NCI-H146 treated with DMSO at 0.1 percent for 48 hours (cell line): Measurements from ENCODE around the gene STUB1.

ENCODE experiments used
- DNase-seq: peaks from one replicate; lab custom pipeline; 2025; ENCODE audit not compliant: unreplicated experiment; lab: John Stamatoyannopoulos, UW

The STUB1 gene

DNA sequence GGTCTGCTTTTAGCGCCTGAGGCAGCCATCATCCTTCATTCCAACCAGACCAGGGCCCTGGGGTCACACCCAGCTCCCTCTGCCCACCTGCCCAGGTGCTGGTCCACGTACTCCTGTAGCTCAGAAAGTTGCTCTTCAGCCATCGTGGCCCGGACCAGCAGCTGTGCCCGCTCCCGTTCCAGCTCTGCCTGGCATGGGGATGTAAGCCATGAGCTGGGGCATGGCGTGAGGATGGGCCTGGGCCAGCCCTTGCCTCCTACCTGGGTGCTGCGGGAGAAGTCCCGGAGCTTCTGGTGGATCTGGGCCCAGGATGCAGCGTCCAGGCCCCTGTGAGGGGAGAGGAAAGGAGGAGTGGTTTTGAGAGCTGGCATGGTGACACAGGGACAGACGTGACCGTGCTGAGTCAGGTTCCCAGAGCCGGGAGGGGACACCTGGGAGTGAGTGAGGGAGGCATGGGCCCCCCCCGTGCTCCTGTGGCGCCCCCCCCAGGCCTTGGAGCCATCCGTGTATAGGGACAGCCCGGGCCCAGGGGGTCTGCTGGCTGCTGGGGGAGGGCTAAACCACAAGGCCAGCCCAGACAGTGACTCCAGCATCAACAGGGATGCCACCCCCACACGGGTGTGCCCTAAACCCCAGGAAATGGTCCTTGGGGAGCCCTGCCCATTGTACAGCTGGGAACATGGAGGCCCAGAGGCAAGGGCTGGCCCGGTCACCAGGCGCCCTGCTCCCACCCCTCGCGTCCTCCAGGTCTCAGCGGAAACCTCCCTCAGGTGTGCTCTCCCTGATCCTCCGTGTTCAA, 42.8 kb downstream of the STUB1 start:
- no peak for DNase-seq

DNA sequence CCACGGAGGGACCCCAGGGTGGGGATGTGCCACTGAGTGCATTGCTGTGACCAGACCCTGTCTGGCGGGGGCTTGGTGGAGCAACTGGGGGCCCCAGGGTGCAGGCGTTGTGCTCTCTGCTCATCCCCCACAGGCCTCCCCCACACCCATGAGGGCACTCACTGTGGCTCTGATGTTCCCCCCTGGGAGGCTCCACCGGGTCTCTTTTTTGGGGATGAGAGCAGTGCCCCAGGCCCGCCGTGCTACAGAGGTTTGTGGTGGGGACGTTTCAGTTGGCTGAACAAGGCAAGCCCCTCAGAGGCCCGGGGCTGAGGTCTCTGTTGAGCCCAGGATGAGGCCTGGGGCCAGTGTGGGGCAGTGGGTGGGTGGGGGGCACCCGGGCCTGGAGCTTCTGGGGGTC, 43.5 kb downstream of the STUB1 start:
- no peak for DNase-seq

DNA sequence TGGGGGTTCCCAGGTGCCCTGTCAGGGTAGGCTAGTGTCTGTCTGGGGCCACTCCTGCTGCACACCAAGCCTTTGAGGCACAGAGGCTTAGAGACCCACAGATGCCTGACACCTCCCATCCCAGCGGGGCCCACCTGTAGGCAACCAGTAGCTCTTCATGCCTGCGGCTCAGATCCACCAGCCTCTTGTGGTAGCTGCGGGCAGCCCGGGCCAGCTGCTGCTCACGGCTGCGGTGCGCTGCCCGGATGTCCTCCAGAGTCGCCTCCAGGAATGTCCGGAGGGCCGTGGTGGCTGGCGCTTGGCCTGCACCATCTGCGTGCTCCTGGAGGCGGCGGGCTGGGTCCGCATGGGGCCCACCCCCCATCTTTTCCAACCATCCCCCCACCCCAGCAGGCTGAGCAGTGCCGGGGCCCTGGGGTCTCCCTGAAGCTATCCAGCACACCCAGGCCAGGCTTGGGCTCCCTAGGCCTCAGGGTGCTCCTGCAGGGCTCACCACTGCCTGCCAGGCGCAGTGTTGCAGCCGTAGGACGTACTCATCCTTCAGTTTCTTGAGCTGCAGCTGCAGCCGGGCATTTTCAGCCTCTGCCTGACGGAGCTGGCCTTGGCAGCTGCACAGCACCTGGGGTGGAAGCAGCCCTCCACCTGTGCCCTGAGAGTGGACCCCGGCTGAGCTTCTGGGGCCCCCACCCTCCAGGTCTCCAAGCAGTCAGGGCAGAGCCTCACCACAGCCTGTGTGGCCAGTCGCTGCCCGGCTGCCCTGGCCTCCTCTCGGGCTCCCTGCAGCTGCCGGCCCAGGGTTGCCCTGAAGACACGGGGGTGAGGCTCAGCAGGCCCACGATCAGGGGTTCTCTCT, 44.2 kb downstream of the STUB1 start:
- no peak for DNase-seq

DNA sequence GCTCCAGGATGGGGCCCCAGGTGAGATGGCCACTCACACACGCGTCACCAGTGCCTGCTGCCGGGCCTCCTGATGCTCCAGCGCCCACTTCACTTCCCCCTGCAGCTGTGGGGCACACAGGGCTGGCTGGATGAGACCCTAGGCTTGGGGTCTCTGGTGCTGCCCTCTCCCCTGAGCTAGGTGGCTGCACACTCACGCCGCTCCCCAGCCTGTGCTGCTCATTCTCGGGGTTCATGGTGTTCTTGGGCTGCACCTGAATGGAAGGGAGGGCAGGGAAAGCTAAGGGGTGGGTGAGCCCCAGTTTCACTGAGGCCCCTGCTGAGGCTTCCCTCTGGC, 44.8 kb downstream of the STUB1 start:
- DNase-seq, result no peak

DNA sequence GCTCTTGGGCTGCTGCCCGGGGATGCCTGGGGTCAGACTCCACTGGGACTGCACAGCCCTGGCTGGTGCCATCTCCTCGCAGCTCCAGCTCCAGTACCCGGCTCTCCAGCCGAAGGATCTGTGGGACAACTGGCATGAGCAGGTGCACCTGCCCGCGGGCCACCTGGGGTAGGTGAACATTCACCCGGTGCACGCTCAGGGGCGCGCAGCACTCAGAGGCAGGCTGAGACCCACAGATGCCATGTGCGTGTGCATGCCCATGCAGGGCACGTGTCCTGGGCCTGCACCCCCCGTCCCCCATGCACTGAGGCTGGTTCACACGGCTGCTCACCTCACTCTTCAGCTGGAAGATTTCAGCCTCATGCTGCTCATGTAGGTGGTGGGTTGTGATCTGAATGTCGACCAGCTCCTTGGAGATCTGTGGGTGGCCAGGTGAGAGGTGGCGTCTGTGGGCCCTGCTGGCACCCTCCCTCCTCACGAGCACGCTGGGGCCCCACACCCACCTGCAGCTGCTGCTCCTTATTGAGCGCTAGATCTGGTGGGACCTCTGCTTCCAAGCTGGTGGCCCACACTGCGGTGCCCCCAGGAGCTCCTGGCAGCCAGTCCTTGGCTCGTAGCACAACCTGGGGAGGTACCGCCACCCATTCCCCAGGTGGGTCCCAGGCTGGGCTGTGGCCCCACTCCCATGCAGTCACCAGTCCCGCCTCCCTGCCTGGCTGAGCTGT, 45.4 kb downstream of the STUB1 start:
- no peak for DNase-seq

DNA sequence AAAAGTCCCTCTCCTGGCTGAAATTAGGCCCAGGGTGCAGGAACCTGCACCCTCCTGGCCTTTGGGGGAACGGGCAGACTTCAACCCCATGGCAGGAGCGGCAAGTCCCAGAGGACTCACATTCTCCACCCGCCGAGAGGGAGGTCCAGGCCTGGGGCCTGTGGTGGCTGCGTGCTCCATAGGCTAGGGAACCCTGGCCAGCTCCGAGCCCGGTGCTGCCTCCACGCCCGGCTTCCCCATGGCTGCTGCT, 45.9 kb downstream of the STUB1 start:
- no peak for DNase-seq

DNA sequence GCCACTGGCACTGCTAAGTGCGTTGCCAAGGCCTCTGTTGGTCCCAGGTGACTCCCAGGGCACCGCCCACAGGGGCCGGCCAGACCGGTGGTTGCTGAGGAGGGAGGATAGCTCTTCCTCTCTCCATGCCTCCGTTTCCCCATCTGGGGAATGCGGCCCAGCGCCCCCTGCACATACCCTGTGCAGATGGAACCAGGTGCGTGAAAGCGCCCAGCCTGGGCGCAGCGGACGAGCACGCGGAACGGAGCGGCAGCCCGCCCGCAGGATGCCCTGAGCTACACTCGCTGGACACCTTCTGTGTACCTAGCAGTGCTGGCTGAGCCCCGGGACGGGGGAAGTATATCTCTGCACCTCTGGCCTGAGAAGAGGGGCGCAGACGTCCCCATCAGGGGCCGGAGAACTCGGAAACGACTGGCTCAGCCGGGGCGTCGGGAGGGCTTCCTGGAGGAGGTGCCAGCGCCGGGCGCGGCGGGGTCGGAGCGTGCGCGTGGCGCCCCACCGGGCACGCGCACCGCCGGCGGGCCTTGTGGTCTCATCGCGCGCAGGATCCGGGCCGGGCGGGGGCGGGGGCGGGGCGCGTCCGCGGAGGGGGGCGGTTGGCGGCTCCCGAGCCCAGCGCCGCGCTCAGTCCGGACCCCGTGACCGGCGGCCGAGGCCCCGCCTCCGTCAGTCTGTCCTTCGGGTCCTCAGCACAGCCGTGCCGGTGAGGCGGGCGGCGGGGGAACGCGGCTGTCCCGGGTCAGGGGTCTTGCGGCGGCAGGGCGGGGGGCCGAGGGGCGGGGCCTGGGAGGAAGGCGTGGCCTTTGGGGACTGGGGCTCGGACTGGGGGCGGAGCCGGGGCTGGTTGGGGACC, 46.5 kb downstream of the STUB1 start, which contains the start of the genes CCDC78 and HAGHL:
Gene CCDC78, minus strand, starts transcription at position 6 of the 853 bp plus-strand sequence. CDS start 76 bp downstream, outside the sequence.
Gene HAGHL, plus strand, starts transcription at position 669 of the 853 bp plus-strand sequence. CDS start 404 bp downstream, outside the sequence.
- peak; percentile 16 for DNase-seq

DNA sequence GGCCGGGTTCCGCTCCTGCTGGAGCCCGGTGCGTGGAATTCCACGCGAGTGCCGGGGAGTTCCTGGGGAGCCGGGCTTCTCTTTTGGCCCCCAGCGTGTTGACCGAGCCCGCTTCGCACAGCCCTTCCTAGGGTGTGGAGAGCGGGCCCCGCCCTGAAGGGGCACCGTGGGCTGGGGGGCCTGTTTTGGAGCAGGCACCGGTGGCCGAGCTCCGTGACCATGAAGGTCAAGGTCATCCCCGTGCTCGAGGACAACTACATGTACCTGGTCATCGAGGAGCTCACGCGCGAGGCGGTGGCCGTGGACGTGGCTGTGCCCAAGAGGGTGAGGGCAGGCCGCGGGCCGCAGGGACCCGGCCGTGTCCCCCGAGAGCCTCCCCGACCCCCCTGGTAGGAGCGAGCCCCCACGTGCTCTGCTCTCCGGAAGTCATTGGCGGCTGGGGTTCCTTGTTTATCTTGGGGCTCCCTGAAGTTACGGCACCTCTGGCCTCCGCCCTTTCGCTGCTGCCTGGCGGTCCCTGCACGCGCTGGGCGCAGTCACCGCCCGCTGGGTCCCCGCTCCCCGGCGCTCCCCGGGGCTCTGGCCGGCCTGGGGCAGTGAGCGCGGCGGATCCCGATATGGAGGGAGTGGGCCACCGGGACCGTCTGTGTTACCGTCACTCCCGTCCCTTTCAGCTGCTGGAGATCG, 47.2 kb downstream of the STUB1 start:
- DNase-seq, result no peak

DNA sequence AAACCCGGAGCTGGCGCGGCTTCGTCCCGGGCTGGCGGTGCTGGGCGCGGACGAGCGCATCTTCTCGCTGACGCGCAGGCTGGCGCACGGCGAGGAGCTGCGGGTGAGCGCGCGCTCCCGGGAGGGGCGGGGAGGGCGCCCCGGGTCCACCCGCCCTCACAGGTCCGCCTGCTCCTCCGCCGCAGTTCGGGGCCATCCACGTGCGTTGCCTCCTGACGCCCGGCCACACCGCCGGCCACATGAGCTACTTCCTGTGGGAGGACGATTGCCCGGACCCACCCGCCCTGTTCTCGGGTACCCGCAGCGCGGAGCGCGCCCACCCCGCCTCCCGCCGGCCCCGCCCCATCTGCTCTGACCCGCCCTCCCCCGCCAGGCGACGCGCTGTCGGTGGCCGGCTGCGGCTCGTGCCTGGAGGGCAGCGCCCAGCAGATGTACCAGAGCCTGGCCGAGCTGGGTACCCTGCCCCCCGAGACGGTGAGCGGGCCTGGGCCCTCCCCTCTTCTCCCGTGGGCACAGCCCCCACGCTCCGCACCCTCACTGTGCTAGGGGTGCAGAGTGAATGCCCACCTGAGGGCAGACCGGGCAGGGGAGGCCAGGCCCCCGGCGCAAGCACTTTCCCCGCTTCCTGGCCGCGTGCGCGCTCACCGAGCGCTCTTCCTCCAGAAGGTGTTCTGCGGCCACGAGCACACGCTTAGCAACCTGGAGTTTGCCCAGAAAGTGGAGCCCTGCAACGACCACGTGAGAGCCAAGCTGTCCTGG, 48.1 kb downstream of the STUB1 start:
- DNase-seq, result peak; percentile 66

DNA sequence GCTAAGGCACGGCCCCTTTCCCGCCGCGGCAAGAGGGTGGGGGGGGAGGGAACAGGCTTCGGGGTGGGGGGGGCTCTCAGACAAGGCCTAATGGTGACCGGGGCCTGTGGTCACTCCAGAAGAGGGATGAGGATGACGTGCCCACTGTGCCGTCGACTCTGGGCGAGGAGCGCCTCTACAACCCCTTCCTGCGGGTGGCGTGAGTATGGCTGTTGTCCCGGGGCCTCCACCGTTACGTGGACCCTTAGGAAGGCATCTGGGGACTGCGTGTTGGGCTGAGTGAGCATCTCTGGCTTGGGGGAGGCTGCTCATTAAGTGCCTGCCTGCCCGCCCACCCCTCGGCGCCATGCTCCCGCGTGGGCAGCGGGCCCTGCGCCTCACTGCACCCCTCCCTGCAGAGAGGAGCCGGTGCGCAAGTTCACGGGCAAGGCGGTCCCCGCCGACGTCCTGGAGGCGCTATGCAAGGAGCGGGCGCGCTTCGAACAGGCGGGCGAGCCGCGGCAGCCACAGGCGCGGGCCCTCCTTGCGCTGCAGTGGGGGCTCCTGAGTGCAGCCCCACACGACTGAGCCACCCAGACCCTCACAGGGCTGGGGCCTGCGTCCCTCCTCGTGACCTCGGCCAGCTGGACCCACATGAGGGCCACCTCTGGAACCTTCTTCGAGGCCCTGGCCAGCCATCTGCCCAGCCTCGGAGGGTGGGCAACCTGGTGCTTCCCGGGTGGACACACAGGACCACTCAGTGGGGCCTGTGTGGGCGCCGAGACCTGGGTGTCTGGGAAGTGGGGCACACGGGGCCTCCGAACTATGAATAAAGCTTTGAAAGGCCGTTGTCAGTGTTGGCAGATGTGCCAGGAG, 48.9 kb downstream of the STUB1 start:
- no peak for DNase-seq

DNA sequence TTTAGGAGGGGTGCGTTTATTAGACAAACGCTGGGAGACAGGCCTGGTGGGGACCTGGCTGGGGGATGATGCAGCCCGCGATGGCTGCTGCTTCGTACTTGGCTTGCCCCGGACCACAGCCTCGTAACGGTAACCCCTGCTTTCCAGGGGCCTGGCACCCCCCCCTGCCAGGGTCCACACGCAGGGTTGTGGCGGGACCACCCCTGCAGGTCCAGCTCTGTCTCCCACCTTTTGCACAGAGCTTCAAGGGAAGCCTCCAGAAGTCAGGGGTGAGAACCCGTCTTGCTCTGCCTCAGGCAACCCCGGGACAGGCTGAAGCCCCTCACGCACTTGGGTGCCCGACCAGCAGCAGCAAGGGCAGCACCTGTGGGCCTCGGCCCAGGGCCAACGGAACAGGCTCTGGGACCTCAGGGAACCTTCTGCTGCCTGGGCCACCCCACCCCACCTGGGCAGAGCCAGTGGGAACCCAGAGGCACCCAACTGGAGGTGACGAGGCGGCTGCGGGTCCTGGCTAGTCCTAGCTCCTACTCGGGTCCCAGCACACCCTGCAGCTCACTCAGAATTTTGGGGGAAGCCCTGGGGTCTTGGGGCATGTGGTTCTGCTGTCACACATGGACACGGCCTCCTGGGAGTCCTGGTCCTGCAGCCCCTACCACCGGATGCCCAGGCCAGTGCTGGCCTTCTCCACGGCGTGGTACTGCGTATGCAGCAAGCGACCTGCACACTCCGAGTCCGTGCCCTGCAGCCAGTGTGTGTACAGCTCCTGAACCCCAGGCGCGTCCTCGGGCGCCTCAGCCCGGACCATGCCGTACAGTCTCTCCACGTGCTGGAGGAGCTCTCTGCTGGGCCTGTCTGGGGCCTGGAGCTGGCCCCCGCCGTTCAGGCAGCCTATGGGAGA, 49.8 kb downstream of the STUB1 start:
- DNase-seq, result no peak

DNA sequence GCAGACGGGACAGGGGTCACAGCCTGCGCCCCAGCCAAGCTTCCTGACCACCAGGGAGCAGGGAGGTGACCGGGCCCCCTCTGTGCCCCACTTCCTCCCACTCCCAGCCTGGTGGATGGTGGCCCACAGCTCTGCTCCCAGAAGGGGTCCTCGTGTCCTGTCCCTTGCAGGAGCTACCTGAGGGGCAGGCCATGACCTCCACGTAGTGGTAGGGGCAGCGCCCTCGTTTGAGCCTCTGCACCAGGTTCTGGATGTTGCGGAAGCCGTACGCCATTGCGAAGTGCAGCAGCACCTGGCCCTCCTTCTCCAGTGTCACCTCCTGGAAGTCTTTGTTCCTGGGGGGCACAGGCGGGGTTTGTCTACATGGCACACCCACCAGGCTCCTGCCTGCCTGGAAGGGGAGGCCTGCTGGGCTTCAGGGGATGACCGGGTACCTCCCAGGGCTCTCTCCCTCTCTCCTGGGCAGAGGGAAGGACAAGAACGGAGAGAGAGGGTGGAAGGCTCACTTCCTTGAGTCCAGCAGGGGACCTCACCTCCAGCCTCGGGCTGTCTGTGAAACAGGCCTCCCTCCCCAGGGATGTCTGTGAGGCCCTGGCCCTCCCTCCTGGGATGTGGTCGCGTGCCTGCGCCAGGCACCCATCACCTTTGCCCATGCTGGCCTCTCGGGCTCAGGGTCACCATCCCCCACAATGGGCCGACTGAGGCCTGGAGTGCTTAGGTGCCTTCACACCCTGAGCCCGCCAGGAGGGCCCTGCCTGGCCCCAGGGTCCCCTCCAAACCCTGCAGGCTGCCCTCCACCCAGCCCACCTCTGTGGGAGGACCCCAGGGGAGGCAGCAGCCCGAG, 50.7 kb downstream of the STUB1 start:
- no peak for DNase-seq

DNA sequence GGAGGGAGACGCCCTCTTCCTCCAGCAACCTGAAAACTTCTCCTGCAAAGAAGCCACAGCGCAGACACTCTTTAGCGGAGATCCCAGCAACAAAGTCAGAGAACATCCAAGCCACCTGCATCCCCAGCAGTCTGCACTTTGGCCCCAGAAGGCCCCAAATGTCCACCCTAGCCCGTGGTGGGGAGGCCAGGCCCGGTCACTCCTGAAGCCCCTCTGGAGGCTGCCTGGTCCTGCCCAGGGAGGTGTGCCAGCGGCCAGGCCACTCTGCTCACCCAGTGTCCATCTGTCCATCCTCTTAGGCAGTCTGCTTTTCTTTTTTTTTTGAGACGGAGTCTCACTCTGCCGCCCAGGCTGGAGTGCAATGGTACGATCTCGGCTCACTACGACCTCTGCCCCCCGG, 52.1 kb downstream of the STUB1 start:
- DNase-seq, result no peak
